AG20443 (cell line): ENCODE results near the gene PPP6C.
A peak's percentile ranks its signal among the peaks of the same experiment; 100 is the strongest.
"Not testable (repeated sequence)": the region's sequence is repeated elsewhere in the genome, so short reads cannot be mapped to it uniquely, and the experiment has no call there.

Experiments
- DNase-seq: peaks from one replicate; pipeline ENCODE4 v3.0.0; 2012; ENCODE audit warnings: low spot score, mixed read lengths

Gene PPP6C

GRCh38 chr9:125141751-125142150 is 47.9 kb downstream of the PPP6C start:
- no peak for DNase-seq

GRCh38 chr9:125141251-125141650 is 48.4 kb downstream of the PPP6C start:
- DNase-seq: no peak

GRCh38 chr9:125140576-125140975 is 49.0 kb downstream of the PPP6C start:
- no peak for DNase-seq

DNA sequence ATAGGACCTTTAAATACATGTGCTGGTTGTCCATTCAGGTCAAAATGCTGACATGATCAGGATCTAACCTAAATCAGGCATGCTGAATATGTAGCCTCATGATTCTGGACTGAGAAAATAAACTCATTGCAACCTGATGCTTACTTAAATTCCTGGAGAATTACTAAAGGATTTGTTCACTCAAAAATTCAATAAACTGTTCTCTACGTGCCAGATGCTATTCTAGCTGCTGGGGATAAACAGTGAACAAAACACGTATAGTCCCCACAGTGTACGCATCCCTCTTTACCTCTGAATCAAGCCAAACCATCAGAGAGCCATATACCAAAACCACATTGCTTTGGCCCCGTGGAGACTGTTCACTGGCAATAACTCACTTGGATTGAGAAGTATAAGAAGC is 52.4 kb downstream of the PPP6C start:
- DNase-seq: peak; percentile 44

DNA sequence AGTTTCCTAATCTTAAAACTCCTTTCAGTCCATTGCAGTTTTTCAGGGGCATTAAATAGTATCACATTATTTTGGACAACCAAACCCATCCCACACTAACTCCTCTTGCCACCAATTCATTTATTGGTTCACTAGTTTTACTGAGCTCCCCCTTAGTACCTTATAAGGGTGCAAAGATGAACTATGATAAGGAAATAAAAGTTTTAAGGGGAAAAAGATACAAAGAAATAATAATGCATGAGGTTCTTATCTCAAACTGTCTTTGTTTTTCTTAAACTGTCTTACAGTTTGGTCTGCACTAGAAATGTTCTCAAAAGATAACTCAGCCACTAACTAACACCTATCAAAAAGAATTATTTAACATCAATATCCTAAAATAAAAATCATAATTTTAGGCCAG is 54.6 kb downstream of the PPP6C start:
- DNase-seq: no peak

GRCh38 chr9:125133403-125134329 is 55.9 kb downstream of the PPP6C start:
- no peak for DNase-seq

DNA sequence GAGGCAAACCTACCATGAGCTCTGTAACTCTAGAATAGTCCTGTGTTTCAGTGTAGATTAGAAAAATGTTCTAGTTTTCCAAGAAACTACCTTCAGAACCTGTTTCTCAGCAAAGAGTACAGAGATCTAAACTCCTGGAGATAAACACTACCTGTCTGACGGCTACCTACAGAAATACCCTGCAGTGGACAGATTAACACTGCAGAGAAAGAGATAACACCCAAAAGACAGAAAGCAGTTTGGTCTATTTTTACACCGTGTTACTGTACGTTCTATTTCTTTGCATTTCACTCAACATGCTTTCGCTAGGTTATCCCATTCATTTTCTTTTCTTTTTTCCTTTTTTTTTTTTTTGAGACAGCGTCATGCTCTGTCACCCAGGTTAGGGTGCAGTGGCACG is 57.8 kb downstream of the PPP6C start:
- no peak for DNase-seq

DNA sequence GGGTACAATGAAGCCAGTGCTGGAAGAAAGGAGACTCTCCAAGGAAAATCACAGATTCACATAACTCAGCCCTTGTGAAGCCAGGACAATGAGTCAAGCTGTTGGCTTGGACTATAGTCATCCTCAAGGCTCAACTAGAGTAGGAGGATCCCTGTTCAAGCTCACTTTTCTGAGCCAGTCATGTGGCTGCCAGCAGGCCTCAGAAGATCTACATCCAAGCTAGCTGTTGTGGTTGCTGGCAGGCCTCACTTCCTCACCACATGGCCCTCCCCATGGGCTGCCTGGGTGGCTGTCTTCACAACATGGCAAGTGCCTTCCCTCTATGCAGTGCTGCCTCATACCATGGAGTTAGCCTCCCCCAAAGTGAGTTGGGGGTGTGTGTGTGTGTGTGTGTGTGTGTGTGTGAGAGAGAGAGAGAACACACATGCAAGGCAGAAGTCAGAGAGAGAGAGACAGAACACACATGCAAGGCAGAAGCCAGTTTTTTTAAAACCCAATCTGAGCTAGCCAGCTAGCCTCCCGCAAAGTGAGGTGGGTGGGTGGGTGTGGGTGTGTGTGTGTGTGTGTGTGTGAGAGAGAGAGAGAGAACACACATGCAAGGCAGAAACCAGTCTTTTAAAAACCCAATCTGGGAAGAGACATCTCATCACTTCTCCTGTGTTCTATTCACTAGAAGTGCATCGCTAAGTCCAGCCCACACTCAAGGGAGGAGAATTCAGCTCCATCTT is 63.4 kb downstream of the PPP6C start:
- peak; percentile 94 for DNase-seq

- no peak for DNase-seq
These were observed 64.1 kb downstream of the PPP6C start for GRCh38 chr9:125125523-125125922.

GRCh38 chr9:125121146-125121545 is 68.5 kb downstream of the PPP6C start:
- no peak for DNase-seq

DNA sequence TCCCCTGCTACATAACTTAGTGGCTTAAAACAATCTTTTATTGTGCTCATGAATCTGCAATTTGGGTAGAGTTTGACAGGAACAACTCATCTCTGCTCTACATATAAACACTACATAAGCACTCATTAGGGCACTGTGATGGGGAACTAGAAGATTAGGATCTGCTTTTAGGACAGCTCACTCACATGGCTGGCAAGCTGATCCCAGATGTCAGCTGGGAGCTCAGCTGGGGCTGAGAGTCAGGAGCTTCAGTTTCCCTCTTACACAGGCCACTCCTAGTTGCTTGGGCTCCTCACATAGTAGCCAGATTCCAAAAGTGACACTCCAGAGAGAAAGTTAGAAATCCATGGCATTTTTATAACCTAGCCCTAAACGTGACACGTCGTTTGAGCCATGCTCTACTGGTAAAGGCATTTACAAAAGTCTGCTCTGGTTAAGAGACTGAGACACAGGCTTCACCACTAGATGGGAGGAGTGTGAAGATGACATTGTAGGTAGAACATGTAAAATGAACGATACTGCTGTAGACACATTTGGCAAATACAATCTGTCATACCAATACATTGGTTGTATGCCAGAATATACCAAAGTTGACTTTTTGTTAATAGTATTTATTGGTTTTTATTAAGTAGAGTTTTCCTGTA is 69.8 kb downstream of the PPP6C start:
- DNase-seq: peak; percentile 38

DNA sequence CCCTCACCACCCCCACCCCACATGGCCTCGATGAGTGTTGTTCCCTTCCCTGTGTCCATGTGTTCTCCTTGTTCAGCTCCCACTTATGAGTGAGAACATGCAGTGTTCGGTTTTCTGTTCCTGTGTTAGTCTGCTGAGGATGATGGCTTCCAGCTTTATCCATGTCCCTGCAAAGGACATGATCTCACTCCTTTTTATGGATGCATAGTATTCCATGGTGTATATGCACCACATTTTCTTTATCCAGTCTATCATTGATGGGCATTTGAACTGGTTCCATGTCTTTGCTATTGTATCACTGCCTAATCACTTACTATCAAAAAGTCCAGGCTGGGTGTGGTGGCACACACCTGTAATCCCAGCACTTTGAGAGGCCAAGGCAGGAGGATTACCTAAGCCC is 70.9 kb downstream of the PPP6C start:
- not testable (repeated sequence) for DNase-seq

DNA sequence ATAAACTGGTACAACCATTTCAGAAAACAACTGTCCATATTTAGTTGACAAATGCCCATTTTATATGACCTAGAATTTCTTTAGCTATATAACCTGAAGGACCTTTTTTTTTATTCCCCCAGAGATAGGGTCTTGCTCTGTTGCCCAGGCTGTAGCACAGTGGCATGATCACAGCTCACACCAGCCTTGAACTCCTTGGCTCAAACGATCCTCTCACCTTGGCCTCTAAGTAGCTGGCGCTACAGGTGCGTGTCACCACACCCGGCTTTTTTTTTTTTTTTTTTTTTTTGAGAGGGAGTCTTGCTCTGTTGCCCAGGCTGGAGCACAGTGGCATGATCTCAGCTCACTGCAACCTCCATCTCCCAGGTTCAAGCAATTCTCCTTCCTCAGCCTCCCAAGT is 75.1 kb downstream of the PPP6C start:
- not testable (repeated sequence) for DNase-seq

DNA sequence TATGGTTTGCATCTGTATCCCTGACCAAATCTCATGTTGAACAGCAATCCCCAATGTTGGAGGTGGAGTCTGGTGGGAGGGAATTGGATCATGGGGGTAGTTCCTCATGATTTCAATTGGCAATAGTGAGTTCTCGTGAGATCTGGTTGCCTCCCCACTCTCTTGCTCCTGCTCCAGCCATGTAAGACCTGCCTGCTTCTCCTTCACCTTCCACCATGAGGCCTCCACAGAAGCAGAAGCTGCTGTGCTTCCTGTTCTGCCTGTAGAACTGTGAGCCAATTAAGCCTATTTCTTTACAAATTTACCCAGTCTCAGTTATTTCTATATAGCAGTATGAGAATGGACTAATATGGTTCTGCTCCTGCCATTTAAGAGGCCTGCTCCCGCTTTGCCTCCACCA is 79.1 kb downstream of the PPP6C start:
- no peak for DNase-seq

DNA sequence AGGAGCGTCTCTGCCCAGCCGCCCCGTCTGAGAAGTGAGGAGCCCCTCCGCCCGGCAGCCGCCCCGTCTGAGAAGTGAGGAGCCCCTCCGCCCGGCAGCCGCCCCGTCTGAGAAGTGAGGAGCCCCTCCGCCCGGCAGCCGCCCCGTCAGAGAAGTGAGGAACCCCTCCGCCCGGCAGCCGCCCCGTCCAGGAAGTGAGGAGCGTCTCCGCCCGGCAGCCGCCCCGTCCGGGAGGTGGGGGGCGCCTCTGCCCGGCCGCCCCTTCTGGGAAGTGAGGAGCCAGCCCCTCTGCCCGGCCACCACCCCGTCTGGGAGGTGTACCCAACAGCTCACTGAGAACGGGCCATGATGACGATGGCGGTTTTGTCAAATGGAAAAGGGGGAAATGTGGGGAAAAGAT is 81.1 kb downstream of the PPP6C start:
- DNase-seq: not testable (repeated sequence)

DNA sequence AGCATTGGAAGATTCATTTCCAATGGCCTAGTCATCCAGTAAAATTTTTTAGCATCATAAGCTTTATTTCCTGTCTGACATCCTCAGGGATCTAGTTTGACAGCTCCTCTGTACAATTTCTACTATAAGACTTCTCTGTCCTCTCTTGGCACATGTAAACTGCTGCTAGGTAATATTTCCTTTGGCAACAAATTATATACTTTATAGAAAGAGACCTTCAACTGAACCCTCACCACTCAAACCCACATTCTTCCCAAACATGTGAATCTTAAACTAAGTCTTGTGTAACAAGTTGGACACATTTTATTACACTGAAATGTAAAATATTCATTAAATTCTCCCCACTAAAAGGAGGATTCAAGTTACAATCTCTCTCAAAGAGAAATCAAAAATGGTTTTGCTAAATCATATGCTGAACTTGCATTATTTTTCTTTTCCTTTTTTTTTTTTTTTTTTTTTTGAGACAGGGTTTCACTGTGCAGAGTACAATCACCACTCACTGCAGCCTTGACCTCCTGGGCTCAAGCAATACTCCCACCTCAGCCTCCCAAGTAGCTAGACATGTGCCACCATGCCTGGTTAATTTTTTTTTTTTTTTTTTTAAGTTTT is 83.2 kb downstream of the PPP6C start:
- DNase-seq: peak; percentile 18

DNA sequence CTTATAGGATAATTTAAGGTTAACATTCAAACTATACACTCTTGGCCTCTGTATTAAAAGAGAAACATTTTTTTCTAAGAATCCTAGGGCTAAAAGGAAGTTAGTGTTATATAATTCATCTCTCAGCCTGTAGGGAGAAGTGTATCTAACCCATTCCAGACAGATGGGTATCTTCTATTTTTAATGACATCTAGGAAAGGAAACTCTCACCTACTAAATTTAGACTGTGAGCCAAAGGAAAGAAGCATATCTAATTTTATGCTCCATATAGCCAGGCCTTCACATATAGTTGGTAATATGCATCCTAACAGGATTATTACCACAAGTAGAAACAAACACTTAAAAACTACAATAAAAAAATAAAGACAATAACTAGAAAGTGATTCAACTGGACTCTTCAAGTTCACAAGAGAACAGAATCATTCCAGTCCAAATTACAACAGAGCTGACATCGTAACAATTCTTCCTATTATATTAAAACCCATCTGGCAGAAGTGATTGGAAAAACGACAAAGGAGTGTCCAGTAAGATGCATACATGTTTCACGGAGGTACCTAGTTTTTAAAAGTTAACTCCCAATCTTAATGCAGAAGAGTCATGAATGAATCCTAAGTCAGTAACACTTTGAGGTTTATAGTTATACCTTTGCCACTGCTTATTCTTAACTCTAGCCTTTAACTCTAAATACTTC is 85.7 kb downstream of the PPP6C start:
- DNase-seq: no peak

- DNase-seq: no peak
These were observed 86.6 kb downstream of the PPP6C start for GRCh38 chr9:125103021-125103420.

DNA sequence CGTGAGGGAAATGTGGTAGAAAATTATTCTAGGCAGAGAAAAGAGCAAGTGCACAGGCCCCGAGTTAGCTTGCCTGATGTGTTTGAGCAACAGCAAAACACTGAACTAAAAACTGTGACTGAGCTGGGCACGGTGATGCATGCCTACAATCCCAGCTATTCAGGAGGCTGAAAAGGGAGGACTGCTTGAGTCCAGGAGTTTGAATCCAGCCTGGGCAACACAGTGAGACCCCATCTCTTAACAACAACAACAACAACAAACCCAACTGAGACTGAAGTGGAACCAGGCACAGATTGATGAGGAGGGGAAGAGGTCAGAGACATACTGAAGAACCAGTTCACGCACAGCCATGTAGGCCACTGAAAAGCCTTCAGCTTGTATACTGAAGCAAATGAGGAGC is 88.8 kb downstream of the PPP6C start:
- DNase-seq: no peak

GRCh38 chr9:125099816-125100215 is 89.8 kb downstream of the PPP6C start:
- no peak for DNase-seq
